DOHH2 (cell line): ENCODE measurements around the gene GTF2F1.

Source experiments
- CTCF ChIP-seq: fragments of 200-600 bp; sonication (generic); IDR thresholded peaks from one replicate; pipeline ENCODE4 v1.5.1; 2014; ENCODE audit warnings: antibody characterized with exemption, mild to moderate bottlenecking, low read depth, low read length; ENCODE audit not compliant: poor library complexity, severe bottlenecking
- EZH2phosphoT487 ChIP-seq: fragments of 200-600 bp; sonication (generic); IDR thresholded peaks from 2 replicates; pipeline ENCODE4 v1.6.1; 2017; ENCODE audit warnings: borderline replicate concordance, mild to moderate bottlenecking, antibody characterized with exemption, low read length, moderate library complexity, mixed read lengths

GRCh38 chr19:6427131-6427530 lies 34.2 kb upstream of the GTF2F1 start:
- TF ChIP-seq CTCF (no peak), EZH2phosphoT487 (no peak)
